Endothelial cell of umbilical vein (primary cell): ENCODE data around the gene KIFC1.

ENCODE experiments used
- CTCF ChIP-seq, 2 donors: IDR thresholded peaks; 1 replicate in 1 of 2; 2 replicates in 1 of 2; pipeline ENCODE4 v1.5.1; 2011; ENCODE audit warnings: low read length in 2 of 2, mild to moderate bottlenecking in 2 of 2, moderate library complexity in 2 of 2, control low read depth in 1 of 2, inconsistent platforms in 1 of 2, low read depth in 1 of 2; ENCODE audit not compliant: insufficient read depth in 1 of 2; ENCODE audit errors: extremely low read depth in 1 of 2
- POLR2AphosphoS5 ChIP-seq: IDR thresholded peaks from 2 replicates; pipeline ENCODE4 v1.6.1; 2012; ENCODE audit warnings: low read depth, mild to moderate bottlenecking, control low read depth, low read length, moderate library complexity; ENCODE audit not compliant: insufficient read depth

GRCh38 chr6:33410050-33410710, 18.6 kb downstream of the KIFC1 start:
- TF ChIP-seq CTCF (IDR thresholded peaks at IDR 0.05; ENCODE audit: extremely low read depth in 1 of 2, insufficient read depth in 1 of 2, low read depth in 1 of 2, low read length in 2 of 2) = no peak
- peak; percentile 61 for TF ChIP-seq POLR2AphosphoS5
